ENCODE measurements around the gene SMCO3. TPM values are rescaled to one million over a fixed set of nuclear protein-coding genes. Genes with fewer than 3 reads are reported as not detected.
A peak's percentile ranks its signal among the peaks of the same experiment; 100 is the strongest.

SMCO3 gene
- total RNA-seq, 1 donor from 2014 or later: 0.14 TPM

- no peak overlapping the region for H3K27ac ChIP-seq (replicated peaks)
- no peak for DNase-seq
- TF ChIP-seq, protein P1, sequence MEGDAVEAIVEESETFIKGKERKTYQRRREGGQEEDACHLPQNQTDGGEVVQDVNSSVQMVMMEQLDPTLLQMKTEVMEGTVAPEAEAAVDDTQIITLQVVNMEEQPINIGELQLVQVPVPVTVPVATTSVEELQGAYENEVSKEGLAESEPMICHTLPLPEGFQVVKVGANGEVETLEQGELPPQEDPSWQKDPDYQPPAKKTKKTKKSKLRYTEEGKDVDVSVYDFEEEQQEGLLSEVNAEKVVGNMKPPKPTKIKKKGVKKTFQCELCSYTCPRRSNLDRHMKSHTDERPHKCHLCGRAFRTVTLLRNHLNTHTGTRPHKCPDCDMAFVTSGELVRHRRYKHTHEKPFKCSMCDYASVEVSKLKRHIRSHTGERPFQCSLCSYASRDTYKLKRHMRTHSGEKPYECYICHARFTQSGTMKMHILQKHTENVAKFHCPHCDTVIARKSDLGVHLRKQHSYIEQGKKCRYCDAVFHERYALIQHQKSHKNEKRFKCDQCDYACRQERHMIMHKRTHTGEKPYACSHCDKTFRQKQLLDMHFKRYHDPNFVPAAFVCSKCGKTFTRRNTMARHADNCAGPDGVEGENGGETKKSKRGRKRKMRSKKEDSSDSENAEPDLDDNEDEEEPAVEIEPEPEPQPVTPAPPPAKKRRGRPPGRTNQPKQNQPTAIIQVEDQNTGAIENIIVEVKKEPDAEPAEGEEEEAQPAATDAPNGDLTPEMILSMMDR (IDR thresholded peaks at IDR 0.05; ENCODE audit: borderline replicate concordance): no peak
These were observed 38.9 kb upstream of the SMCO3 start for GRCh38 chr12:14852880-14853279.

GRCh38 chr12:14850929-14851663 lies 37.1 kb upstream of the SMCO3 start:
- Histone ChIP-seq H3K4me3 (no peak overlapping the region), H3K9me3 (replicated peaks) (peaks cover 2% of the 10 kb centered on the region), H3K36me3 (no peaks in the 10 kb centered on the region), H3K4me1 (peaks cover 38% of the 10 kb centered on the region), H3K27me3 (ENCODE audit: low read depth) (no peaks in the 10 kb centered on the region), H3K27ac (replicated peaks) (no peak overlapping the region)
- intact Hi-C loops (cut with micrococcal nuclease): no loop called here
- no peak for DNase-seq
- TF ChIP-seq, protein P1 (IDR thresholded peaks at IDR 0.05; ENCODE audit: borderline replicate concordance): no peak

More at GRCh38 chr12:14852880-14853279, 38.9 kb upstream of the SMCO3 start:
- H3K36me3 ChIP-seq: no peaks in the 10 kb centered on the region
- H3K9me3 ChIP-seq (replicated peaks): peaks cover 15% of the 10 kb centered on the region
- peaks cover 20% of the 10 kb centered on the region for H3K4me1 ChIP-seq
- intact Hi-C loops (cut with micrococcal nuclease): no loop called here
- H3K27me3 ChIP-seq (ENCODE audit: low read depth): no peaks in the 10 kb centered on the region
- no peak overlapping the region for H3K4me3 ChIP-seq

- intact Hi-C loops (cut with micrococcal nuclease): loop anchor here (5.0 kb wide), 1 partner anchor 33 kb away; no protein-coding TSS in a partner anchor
- DNase-seq: no peak
- TF ChIP-seq, protein P1 (IDR thresholded peaks at IDR 0.05; ENCODE audit: borderline replicate concordance): no peak
- Histone ChIP-seq H3K36me3 (no peaks in the 10 kb centered on the region), H3K9me3 (replicated peaks) (no peaks in the 10 kb centered on the region), H3K27ac (replicated peaks) (peak overlapping the region; percentile 59), H3K4me1 (peaks cover 48% of the 10 kb centered on the region), H3K4me3 (no peak overlapping the region), H3K27me3 (ENCODE audit: low read depth) (no peaks in the 10 kb centered on the region)
These were observed 35.7 kb upstream of the SMCO3 start for GRCh38 chr12:14849661-14850060.

DNA sequence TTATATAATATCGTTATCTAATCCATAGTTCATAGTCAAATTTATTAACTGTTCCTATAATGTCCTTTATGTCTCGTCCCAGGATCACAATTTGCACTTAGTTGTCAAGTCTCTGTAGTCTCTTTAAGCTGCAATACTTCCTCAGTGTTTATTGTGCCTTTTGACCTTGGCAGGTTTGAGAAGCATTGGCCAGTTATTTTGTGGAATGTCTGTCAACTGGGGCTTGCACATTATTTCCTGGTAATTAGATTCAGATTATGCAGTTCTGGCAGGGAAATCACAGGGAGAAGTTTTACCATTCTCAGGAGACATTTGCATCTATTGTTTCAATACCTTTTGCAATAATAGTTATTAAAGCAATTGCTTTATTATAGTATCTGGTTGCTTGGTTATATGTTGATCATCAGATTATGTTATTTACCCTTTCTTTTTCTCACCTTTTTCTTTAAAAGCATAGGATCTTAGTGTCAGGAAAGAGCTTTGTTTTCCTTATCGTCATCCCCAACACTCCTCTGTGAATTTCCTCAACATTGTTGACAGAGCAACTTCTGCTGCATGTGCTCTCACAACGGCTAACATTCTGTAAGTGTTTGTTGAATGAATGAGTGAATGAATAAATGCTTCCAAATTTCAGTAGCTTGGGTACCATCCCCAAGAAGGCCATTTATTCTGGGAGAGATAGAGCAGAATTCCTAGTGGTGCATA lies 33.0 kb upstream of the SMCO3 start:
- no peaks in the 10 kb centered on the region for H3K27me3 ChIP-seq (ENCODE audit: low read depth)
- peak overlapping the region; percentile 85 for H3K27ac ChIP-seq (replicated peaks)
- intact Hi-C loops (cut with micrococcal nuclease): loop anchor here (5.0 kb wide), 1 partner anchor 35 kb away; no protein-coding TSS in a partner anchor
- H3K36me3 ChIP-seq: no peaks in the 10 kb centered on the region
- TF ChIP-seq, protein P1 (IDR thresholded peaks at IDR 0.05; ENCODE audit: borderline replicate concordance): no peak
- DNase-seq: no peak
- H3K4me1 ChIP-seq: peaks cover 62% of the 10 kb centered on the region
- no peak overlapping the region for H3K4me3 ChIP-seq
- no peaks in the 10 kb centered on the region for H3K9me3 ChIP-seq (replicated peaks)

GRCh38 chr12:14846042-14846587 lies 32.1 kb upstream of the SMCO3 start:
- no peaks in the 10 kb centered on the region for H3K9me3 ChIP-seq (replicated peaks)
- no peaks in the 10 kb centered on the region for H3K27me3 ChIP-seq (ENCODE audit: low read depth)
- DNase-seq: no peak
- TF ChIP-seq, protein P1 (IDR thresholded peaks at IDR 0.05; ENCODE audit: borderline replicate concordance): no peak
- peak overlapping the region; percentile 85 for H3K27ac ChIP-seq (replicated peaks)
- no peaks in the 10 kb centered on the region for H3K36me3 ChIP-seq
- H3K4me1 ChIP-seq: peaks cover 71% of the 10 kb centered on the region
- H3K4me3 ChIP-seq: no peak overlapping the region
- intact Hi-C loops (cut with micrococcal nuclease): loop anchor here (5.0 kb wide), 1 partner anchor 36 kb away; no protein-coding TSS in a partner anchor
